ENCODE results near the gene NRXN2.

NRXN2 gene

DNA sequence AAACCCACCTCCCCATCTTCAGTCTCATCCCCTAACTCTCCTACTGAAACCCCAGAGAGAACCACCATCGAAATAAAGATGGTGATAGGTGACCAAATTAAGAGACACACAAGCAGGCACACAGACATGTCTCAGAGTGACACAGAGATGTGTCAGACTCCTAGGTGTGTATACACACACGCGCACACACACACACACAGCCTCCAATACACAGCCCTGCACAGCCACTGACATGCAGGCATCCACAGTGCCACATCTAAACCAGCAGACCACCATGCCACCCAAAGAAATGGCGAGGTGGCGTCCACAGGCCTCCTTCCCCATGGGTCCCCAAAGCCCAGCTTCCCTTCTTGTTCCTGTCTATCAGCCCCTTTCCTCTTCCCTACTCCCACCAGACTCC lies 27.4 kb downstream of the NRXN2 start:
- no peak for DNase-seq

- DNase-seq, result no peak
Observed at GRCh38 chr11:64694821-64695365, 28.1 kb downstream of the NRXN2 start.

DNA sequence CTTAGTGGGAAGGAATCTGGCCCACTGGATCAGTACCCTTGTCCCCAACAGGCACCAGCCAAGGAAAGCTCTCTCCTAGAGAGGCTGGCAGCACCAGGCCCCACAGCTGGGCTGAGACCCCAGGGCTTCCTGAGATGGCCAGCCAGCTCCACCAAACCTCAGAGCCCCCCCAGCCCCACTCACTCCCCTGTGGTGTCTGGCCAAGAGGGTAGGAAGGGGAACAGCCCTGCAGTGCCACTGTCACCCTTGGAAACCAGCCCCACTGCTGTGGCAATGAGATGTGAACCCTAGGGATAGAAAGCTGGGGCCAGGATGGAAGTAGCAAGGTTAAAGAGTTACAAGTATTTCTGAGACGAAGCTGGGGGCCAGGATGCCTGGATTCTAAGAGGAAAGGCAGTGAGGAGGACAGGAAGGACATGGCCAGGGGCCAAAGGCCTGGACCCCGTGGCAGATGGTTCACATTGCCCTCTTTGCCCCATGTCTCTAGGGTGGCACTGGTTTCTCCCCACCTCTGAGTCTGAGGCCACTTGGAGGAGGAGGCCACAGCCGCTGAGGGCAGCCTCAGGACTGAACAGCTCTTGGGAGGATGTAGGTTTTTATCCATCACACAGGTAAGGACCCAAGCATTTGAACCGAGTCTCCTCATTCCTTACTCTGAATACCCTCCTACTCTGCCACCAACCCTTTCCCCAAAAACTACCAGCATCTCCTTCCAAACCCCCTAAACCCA lies 28.8 kb downstream of the NRXN2 start:
- DNase-seq, result no peak

- DNase-seq, result no peak
Observed at GRCh38 chr11:64692764-64693331, 30.1 kb downstream of the NRXN2 start.

DNA sequence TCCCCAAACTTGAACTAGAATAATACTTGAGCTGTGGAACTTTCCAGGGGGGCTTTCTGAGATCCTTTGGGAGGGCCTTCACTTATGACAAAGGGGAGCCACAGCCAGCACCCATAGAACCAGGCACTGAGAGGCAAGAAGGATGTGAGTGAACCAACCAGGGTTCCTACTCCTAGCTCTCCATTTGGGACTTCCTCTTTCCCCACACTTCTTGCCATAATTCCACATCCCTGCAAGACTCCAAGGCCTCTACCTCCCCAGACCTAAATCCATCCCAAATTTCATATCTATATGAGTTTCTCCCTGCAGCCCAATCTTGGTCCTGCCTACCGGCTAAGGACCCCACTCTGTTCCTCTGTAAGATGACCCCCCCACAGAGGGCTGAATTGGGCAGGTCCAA lies 31.5 kb downstream of the NRXN2 start:
- no peak for DNase-seq

DNA sequence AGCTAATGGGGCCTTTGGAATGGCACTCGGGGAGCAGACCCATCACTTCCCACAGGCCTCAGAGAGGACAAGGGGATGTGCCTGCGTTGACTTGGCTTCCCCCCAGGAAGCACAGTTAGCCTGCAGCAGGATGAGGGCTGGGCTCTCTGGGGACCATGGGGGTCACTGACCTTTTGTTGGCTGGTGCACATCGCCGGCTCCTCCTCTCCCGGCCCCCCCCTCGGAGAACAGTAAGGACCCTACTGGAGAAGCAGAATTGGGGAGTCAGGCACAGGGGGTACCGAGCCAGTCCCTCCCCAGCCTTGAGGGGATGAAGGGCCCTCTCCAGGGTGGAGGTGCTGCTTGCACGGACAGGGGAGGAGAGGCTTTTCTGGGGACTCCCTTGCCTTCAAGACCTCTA lies 32.8 kb downstream of the NRXN2 start:
- DNase-seq, result no peak

DNA sequence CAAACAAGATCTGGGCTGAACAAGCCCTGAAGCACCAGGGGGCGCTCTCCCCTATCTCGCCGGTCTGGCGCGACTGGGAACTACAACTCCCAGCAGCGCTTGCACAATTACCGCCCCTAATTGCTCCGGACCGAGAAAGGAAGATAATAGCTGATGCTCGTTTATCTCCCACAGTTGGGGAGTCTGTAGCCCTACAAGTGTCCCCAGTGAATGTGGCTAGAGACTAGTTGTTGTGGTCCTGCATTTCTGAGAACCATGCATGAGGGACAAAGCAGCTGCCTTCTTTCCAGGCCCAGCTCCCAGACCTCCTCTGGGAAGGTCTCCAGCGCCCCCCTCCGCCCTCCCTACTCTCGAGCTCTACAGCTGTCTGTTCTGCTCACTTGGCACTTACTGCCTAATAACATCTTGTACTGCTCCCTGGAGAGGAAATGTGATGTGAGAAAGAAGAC lies 34.4 kb downstream of the NRXN2 start:
- peak; percentile 71 for DNase-seq

GRCh38 chr11:64687643-64688533 lies 35.1 kb downstream of the NRXN2 start:
- no peak for DNase-seq

DNA sequence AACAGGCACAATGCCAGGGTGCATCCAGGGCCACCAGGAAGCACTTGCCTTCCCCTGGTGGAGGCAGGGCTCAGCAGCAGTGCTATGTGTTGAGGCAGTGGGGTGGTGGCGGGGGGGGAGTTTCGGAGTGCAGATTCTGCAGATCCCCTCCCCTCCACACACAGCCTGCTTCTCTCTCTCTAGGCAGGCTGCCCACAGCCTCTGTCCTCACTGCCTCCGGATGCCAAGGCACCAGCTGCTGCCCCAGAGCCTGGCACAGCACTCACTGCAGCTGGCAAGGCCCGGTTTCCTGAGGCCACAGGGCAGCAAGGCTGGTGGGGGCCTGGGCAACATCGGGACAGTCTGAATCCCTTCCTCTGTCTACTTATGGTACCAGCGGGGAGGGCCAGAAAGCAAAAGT lies 35.8 kb downstream of the NRXN2 start:
- DNase-seq, result no peak

- no peak for DNase-seq
Observed at GRCh38 chr11:64686466-64687170, 36.4 kb downstream of the NRXN2 start.

- no peak for DNase-seq
Observed at GRCh38 chr11:64685536-64685935, 37.5 kb downstream of the NRXN2 start.

GRCh38 chr11:64684357-64684756 lies 38.6 kb downstream of the NRXN2 start:
- DNase-seq, result no peak

- DNase-seq, result no peak
Observed at GRCh38 chr11:64681171-64681570, 41.8 kb downstream of the NRXN2 start.

- no peak for DNase-seq
Observed at GRCh38 chr11:64679846-64680245, 43.2 kb downstream of the NRXN2 start.

DNA sequence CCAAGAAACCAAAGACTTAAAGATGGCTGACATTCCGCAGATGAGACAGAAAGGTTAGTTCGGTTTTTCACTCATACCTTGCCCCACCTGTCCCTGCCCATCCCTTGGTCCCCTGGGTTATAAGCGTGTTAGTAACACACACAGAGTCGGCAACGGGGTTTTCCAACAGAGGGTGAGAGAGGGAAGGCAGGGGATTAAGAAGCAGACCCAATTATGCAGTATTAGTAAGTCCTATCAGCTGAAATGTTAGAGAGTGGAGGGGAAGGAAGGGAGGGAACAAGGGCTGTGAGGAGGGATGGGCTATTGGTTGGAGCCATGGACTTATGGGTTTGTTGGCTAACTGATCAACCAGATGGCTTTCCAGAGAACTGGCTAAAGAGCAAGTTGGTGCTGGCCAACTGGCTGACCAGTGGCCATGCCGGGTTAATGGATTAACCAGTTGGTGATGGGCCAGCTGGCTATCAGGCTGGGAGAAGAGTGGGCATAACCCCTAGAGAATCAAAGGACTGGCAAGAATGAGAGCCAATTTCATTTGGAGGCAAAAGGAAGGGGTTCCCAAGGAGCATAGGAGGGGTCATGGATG lies 45.5 kb downstream of the NRXN2 start:
- DNase-seq, result no peak

- no peak for DNase-seq
Observed at GRCh38 chr11:64676261-64676615, 46.8 kb downstream of the NRXN2 start.

GRCh38 chr11:64675450-64676260 lies 47.3 kb downstream of the NRXN2 start:
- peak; percentile 47 for DNase-seq

DNA sequence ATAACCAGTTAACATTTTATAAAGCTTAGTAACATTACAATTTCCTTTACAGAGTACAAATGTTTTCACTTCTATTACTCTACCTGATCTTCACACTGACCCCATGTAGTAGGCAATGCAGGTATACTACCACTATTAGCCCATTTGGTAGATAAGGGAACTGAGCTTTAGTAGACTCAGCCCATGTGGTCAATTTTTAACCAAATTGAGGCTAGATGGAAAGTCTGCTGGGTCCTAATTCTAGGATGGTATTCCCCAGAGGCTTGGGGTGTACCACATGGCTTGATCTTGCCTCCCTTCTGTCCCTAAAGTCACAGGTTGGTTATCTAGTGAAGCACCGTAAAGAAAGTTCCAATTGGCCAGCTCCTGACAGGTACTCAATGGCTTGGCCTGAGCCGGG lies 48.2 kb downstream of the NRXN2 start:
- no peak for DNase-seq

- no peak for DNase-seq
Observed at GRCh38 chr11:64673279-64673678, 49.7 kb downstream of the NRXN2 start.

DNA sequence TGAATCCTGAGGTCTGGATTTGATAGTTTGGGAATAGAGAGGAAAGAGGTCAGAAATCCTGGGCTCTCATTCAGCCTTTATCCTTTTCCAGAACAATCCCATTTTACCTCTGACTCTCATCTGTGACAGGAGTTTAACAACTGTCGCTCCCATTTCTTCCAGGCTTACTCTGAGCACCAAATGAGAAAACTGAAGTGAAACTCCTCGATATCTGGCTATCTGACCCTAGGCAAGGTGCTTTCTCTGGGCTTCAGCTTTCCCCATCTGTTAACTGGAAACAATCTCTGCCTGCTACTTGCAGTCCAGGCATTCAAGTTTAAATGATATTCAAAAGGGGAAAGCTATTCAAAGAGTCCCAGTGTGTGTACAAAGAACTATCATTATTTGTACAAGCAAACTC lies 50.1 kb downstream of the NRXN2 start:
- DNase-seq, result no peak

DNA sequence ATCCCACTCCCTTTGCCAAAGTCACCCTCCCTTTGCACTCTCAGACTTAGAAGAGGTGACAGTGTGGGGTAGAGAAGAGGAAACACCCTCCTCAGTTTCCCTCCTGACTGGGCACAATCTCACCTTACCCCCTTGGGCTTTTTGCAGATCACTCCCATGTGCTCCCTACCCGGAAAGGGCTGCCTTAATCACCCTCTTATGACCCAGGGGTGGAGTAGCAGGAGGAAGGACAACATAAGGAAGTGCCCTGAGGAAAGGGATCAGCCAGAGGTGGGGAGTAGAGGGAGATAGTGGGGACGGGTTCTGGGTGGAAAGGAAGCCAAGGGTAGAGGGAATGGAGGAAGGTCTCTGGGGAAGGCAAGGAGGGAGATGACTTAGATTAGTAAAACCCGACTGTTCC lies 52.0 kb downstream of the NRXN2 start:
- no peak for DNase-seq

Measured in NCI-H1436 treated with DMSO at 0.1 percent for 48 hours (cell line).